Activated T-helper 2 cell treated with anti-CD3 and anti-CD28 coated beads, Interferon-gamma antibody, Interleukin-2, Interleukin-4, amounts not matched to agents 10 μg/mL and 5 μg/mL and 100 μg/mL, durations not matched to agents 14 hours and 24 hours and 36 hours (primary cell): Measurements from ENCODE around the gene NKAIN2. TPM values are rescaled to one million over a fixed set of nuclear protein-coding genes. Genes with fewer than 3 reads are reported as not detected.

Experiments
- DNase-seq: peaks from one replicate; pipeline ENCODE4 v3.0.0; 2021; ENCODE audit warnings: low spot score
- H3K27ac Mint-ChIP-seq: one replicate; pipeline ENCODE4 v1.8.0; 2021; ENCODE audit warnings: mixed read lengths
- H3K27me3 Mint-ChIP-seq: one replicate; pipeline ENCODE4 v1.8.0; 2021; ENCODE audit warnings: low read depth, mixed read lengths
- H3K36me3 Mint-ChIP-seq: one replicate; pipeline ENCODE4 v1.8.0; 2021; ENCODE audit warnings: low read depth, mixed read lengths
- H3K4me1 Mint-ChIP-seq: one replicate; pipeline ENCODE4 v1.8.0; 2021; ENCODE audit warnings: low read depth, mixed read lengths
- H3K4me3 Mint-ChIP-seq: one replicate; pipeline ENCODE4 v1.8.0; 2021; ENCODE audit warnings: low read depth, mild to moderate bottlenecking, moderate library complexity, mixed read lengths
- H3K9me3 Mint-ChIP-seq: one replicate; pipeline ENCODE4 v1.8.0; 2021; ENCODE audit warnings: mixed read lengths
- intact Hi-C: fragments of 100-400 bp; cut with micrococcal nuclease; formaldehyde crosslinking; loops from one replicate; pipeline ENCODE4 v1.15.1; 2023
- total RNA-seq: library from RNA; stranded (reverse); gene quantifications from 2 replicates; pipeline ENCODE4 v1.2.3, GENCODE V29; 2022

Gene NKAIN2
- total RNA-seq, 1 donor from 2014 or later, result not detected

DNA sequence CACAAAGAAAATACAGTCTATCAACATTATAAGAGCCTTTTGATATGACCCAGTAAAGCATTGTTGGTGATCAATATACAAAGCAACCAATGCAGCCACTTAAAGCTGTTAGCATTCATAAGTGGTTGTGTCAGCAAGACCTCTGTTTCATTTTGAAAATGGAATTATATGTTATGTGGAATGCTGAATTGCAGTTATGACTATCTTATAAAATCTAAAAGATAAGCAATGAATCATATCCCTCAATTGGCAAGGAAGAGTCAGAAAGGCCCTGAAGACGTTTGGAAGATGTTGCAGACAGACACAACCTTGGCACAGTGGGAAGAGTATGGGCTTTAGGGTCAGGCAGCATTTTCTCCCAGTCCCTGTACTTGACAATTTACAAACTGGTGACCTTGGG, 1064.8 kb downstream of the NKAIN2 start:
- no peak overlapping the region for H3K4me3 Mint-ChIP-seq
- H3K27me3 Mint-ChIP-seq, result no peaks in the 10 kb centered on the region
- H3K27ac Mint-ChIP-seq, result no peak overlapping the region
- intact Hi-C loops, result no loop called here
- H3K36me3 Mint-ChIP-seq, result no peaks in the 10 kb centered on the region
- no peaks in the 10 kb centered on the region for H3K4me1 Mint-ChIP-seq
- no peaks in the 10 kb centered on the region for H3K9me3 Mint-ChIP-seq
- DNase-seq, result no peak

GRCh38 chr6:124869416-124869815, 1065.8 kb downstream of the NKAIN2 start:
- Mint-ChIP-seq H3K9me3 (no peaks in the 10 kb centered on the region), H3K4me3 (no peak overlapping the region), H3K4me1 (no peaks in the 10 kb centered on the region), H3K36me3 (no peaks in the 10 kb centered on the region), H3K27ac (no peak overlapping the region), H3K27me3 (no peaks in the 10 kb centered on the region)
- no peak for DNase-seq
- intact Hi-C loops, result no loop called here

DNA sequence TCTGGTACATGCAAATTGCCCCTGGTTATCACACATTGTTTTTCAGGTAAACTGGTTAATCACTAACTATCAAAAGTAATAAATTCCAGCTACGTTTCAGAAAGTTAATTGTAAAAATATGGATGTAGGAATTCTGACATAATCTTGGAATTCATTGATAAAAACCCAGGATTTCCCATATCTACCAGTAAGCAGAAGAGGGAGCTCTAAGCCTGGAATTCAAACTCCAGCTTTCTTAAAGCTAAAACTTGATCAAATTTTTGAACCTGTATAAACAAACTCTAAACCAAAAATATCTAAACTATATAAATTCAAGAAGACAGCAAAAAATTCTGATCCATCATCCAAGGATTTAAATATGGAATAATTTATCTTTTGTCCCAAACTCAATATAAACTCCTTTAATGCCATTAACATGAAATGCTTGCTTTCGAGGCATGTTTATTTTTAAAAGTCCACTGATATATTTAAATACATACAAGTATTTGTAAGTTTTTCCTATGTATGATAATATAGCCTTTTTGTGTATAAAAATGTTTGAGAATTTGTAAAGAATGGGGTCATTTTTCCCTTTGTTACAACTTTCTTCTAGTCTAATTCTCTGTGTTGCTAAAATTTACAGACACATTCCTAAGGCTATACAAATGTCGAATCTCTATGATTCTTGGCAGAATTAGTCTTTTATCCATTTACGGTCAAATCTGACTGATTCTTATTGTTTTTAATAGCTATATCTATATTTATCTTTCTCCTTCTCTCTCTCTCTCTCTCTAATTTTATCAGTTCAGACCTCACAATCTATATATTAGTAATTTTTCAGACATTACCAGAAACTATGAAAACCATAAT, 1067.2 kb downstream of the NKAIN2 start:
- no peaks in the 10 kb centered on the region for H3K27me3 Mint-ChIP-seq
- H3K4me1 Mint-ChIP-seq, result no peaks in the 10 kb centered on the region
- intact Hi-C loops, result loop anchor here (1.0 kb wide), 1 partner anchor 243 kb away; no protein-coding TSS in a partner anchor
- H3K27ac Mint-ChIP-seq, result no peak overlapping the region
- DNase-seq, result no peak
- H3K36me3 Mint-ChIP-seq, result no peaks in the 10 kb centered on the region
- H3K4me3 Mint-ChIP-seq, result no peak overlapping the region
- no peaks in the 10 kb centered on the region for H3K9me3 Mint-ChIP-seq

GRCh38 chr6:124872361-124873065, 1068.8 kb downstream of the NKAIN2 start:
- H3K9me3 Mint-ChIP-seq, result no peaks in the 10 kb centered on the region

DNA sequence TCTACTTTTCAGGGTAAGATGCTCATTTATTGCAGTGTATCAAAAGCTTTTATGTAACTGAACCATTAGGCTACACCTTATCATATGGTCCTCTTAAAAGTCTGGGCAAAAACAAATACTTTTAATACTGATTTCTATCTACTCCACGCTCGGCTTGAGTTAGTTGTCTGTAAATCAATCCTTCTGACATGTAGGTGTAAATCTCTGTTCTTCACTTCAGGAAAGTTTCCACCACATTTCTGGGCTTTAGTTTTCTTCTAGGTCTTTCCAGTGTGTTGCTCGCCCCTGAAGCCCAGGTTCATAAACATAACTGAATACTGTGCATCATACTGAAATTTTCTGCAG, 1069.4 kb downstream of the NKAIN2 start:
- no peaks in the 10 kb centered on the region for H3K9me3 Mint-ChIP-seq
- no peaks in the 10 kb centered on the region for H3K4me1 Mint-ChIP-seq
- no peaks in the 10 kb centered on the region for H3K36me3 Mint-ChIP-seq
- H3K27me3 Mint-ChIP-seq, result no peaks in the 10 kb centered on the region
- intact Hi-C loops, result no loop called here
- no peak overlapping the region for H3K4me3 Mint-ChIP-seq
- no peak for DNase-seq
- H3K27ac Mint-ChIP-seq, result no peak overlapping the region

More at GRCh38 chr6:124872361-124873065, 1068.8 kb downstream of the NKAIN2 start:
- H3K4me3 Mint-ChIP-seq, result no peak overlapping the region
- H3K4me1 Mint-ChIP-seq, result no peaks in the 10 kb centered on the region
- no peak overlapping the region for H3K27ac Mint-ChIP-seq
- no peak for DNase-seq
- intact Hi-C loops, result no loop called here
- no peaks in the 10 kb centered on the region for H3K36me3 Mint-ChIP-seq
- H3K27me3 Mint-ChIP-seq, result no peaks in the 10 kb centered on the region

Other genes with a start within 250 kb of the NKAIN2 start
- gene TRDN, start 166.9 kb upstream of the NKAIN2 start, total RNA-seq, result not detected in 2 replicates